Measurements from ENCODE around the gene MORN4. TPM values are rescaled to one million over a fixed set of nuclear protein-coding genes. Genes with fewer than 3 reads are reported as not detected.

The MORN4 gene
- total RNA-seq (2021): 11.9 and 12.0 TPM in 2 replicates
- long read RNA-seq, transcript MORN4-201 (5 exons, 2,315 nt): major isoform, 36 of 50 reads
- long read RNA-seq, partial matches to known transcripts: 1 of 50 reads
- long read RNA-seq, other reads (novel, unspliced or antisense): 12 of 50 reads

- H3K27me3 Mint-ChIP-seq (ENCODE audit: low read depth): no peaks in the 10 kb centered on the region
- Histone ChIP-seq H2BK15ac (ENCODE audit: low read depth, low read length) (no peak within 1 kb of the TSS), H4K8ac (replicated peaks; ENCODE audit: insufficient read length, low read depth, low read length) (no peak within 1 kb of the TSS), H3K9ac (ENCODE audit: extremely low read depth, insufficient read length, low read length) (peak within 1 kb of the TSS; percentile 66), H3K14ac (ENCODE audit: insufficient read depth, low read length) (peak within 1 kb of the TSS; percentile 8; the same call in 1 of the 2 replicates), H2BK120ac (ENCODE audit: low read depth, low read length, poor library complexity, severe bottlenecking) (no peak within 1 kb of the TSS), H4K20me1 (ENCODE audit: control insufficient read depth, insufficient read depth, insufficient read length) (no peaks in the 10 kb centered on the region), H3K79me2 (ENCODE audit: insufficient read depth, low read length) (0 out of 2 replicates have a peak, but pooled peaks cover 3% of the 10 kb centered on the region), H3K9me3 (ENCODE audit: control insufficient read depth, low read depth, low read length) (no peaks in the 10 kb centered on the region), H3K4me1 (ENCODE audit: insufficient read depth, low read length) (no peaks in the 10 kb centered on the region), H3K4ac (ENCODE audit: low read depth, low read length) (no peak within 1 kb of the TSS), H2AK5ac (ENCODE audit: insufficient read length, low read length) (no peak within 1 kb of the TSS), H3K4me2 (ENCODE audit: insufficient read depth, insufficient read length, low read length) (peak within 1 kb of the TSS; percentile 89), H4K5ac (ENCODE audit: insufficient read length, low read depth, low read length) (no peak within 1 kb of the TSS), H3K56ac (ENCODE audit: insufficient read length, low read depth, low read length) (no peak within 1 kb of the TSS), H3K23ac (ENCODE audit: insufficient read length, low read depth, low read length) (no peak within 1 kb of the TSS), H2BK20ac (ENCODE audit: low read depth, low read length, poor library complexity, severe bottlenecking) (no peak within 1 kb of the TSS), H3K27ac (ENCODE audit: insufficient read length, low read depth, low read length) (no peak within 1 kb of the TSS), H3K18ac (ENCODE audit: insufficient read length, low read depth, low read length) (peak within 1 kb of the TSS; percentile 33), H2BK12ac (ENCODE audit: insufficient read length, low read depth, low read length) (no peak within 1 kb of the TSS), H3K23me2 (ENCODE audit: insufficient read length, low read depth, low read length, poor library complexity, severe bottlenecking) (peaks cover 7% of the 10 kb centered on the region), H3K79me1 (ENCODE audit: insufficient read depth, low read depth, low read length, poor library complexity, severe bottlenecking) (no peaks in the 10 kb centered on the region), H4K91ac (ENCODE audit: insufficient read length, low read depth, low read length) (no peak within 1 kb of the TSS), H2BK5ac (ENCODE audit: insufficient read length, low read length) (no peak within 1 kb of the TSS), H2AFZ (ENCODE audit: low read length) (peak within 1 kb of the TSS; percentile 3), H3T11ph (ENCODE audit: low read length) (no peak within 1 kb of the TSS), H3K27me3 (ENCODE audit: insufficient read depth, low read length) (no peaks in the 10 kb centered on the region)
- no CpG with 5 or more reads among the region's 62 CpGs for WGBS (ENCODE audit: extremely low coverage, insufficient read length, low lambda C conversion rate)
- H3K4me3 Mint-ChIP-seq: peak within 1 kb of the TSS; percentile 98 to 99
- H3K27ac Mint-ChIP-seq: peak within 1 kb of the TSS; percentile 96 to 99 (median 99)
- H3K4me1 Mint-ChIP-seq: peaks cover 9 to 13% of the 10 kb centered on the region in 2 experiments
- no peak for TF ChIP-seq CTCF (conservative IDR thresholded peaks at IDR 0.05)
- DNase-seq: peak; percentile 96
- H3K36me3 Mint-ChIP-seq (ENCODE audit: insufficient read depth in 1 of 3, low read depth in 3 of 3): peaks cover 0 to 2% (median 2%) of the 10 kb centered on the region in 3 experiments; a peak in 4 of 7 replicates
- no peaks in the 10 kb centered on the region; a peak in 1 of 5 replicates for H3K9me3 Mint-ChIP-seq
These were observed at the start of gene MORN4 for GRCh38 chr10:97632949-97633884. Gene MORN4, minus strand, starts transcription at chr10:97633500. Its CDS starts 13,847 bp downstream, at chr10:97619653.

Data from H9 (cell line).